Measurements from ENCODE around the gene RSPH10B2. TPM values are rescaled to one million over a fixed set of nuclear protein-coding genes. Genes with fewer than 3 reads are reported as not detected.
"Not testable (repeated sequence)": the region's sequence is repeated elsewhere in the genome, so short reads cannot be mapped to it uniquely, and the experiment has no call there.

The RSPH10B2 gene
- total and polyA plus RNA-seq, 9 of the 15 experiments (the other 6 are each of a cell fraction or from before 2014, with no cell fraction given) = 0.04 to 0.11 (median 0.08) TPM; not detected in 5

DNA sequence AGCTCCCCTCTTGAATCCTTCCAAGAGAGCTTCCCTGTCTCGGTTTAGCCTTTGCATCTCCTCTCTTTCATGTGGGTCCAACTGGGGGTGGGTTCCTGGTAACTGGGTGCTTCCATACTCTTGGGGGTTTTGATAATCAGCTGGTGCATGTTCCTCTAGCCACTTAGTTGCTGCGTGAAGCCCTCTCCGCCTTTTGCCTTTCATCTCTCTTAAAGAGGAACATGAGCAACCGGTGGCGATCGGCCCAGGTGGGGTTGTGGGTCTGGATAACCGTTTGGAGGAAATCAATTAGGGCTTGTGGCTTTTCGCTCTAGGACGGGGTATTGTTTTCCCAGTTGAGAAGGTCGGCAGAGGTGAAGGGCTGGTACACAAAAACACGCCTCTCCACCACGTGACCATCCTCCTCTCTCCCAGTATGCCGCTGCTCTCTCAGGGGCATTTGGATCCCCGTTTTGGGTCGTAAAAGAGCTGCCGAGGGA, 92.1 kb downstream of the RSPH10B2 start:
- H3K9ac ChIP-seq (ENCODE audit: insufficient read depth in 1 of 2, low read depth in 2 of 2, low read length in 2 of 2); H3K9me3 ChIP-seq (replicated peaks; ENCODE audit: control insufficient read depth, insufficient read depth, low read depth, low read length); H3K4me1 ChIP-seq (replicated peaks in 1 of 2; ENCODE audit: control insufficient read depth in 2 of 2, insufficient read depth in 2 of 2, low read length in 2 of 2); H4K20me1 ChIP-seq (replicated peaks; ENCODE audit: control insufficient read depth, insufficient read depth, low read length); DNase-seq (ENCODE audit: extremely low read depth in 1 of 4, low spot score in 3 of 4); BruUV-seq (replicated peaks); H3K9me1 ChIP-seq (ENCODE audit: control insufficient read depth, insufficient read depth, low read length); FAIRE-seq; ATAC-seq; intact Hi-C loops (cut with micrococcal nuclease); H2AFZ ChIP-seq (ENCODE audit: low read depth, low read length); CTCF ChIA-PET (ENCODE audit: low intra/inter-chr PET ratio); H3K4me2 ChIP-seq (ENCODE audit: insufficient read depth, low read length); POLR2A ChIA-PET; H3K79me2 ChIP-seq (ENCODE audit: control insufficient read depth, insufficient read depth, low read length); H3K4me3 ChIP-seq; in situ Hi-C loops (cut with MboI); H3K27ac ChIP-seq (ENCODE audit: extremely low read depth, low read depth, low read length); H3K36me3 ChIP-seq (ENCODE audit: control insufficient read depth, insufficient read depth, low read length): not testable (repeated sequence)
- peaks cover 2 to 11% of the 10 kb centered on the region in 2 experiments; a peak in 4 of 5 replicates for H3K27me3 ChIP-seq (ENCODE audit: control insufficient read depth in 2 of 2, insufficient read depth in 2 of 2, low read length in 2 of 2)
- 16% methylated on average over 16 of the region's 16 CpGs for WGBS (ENCODE audit: insufficient coverage, low coverage, missing lambda C conversion rate)
- TF ChIP-seq, protein P1, sequence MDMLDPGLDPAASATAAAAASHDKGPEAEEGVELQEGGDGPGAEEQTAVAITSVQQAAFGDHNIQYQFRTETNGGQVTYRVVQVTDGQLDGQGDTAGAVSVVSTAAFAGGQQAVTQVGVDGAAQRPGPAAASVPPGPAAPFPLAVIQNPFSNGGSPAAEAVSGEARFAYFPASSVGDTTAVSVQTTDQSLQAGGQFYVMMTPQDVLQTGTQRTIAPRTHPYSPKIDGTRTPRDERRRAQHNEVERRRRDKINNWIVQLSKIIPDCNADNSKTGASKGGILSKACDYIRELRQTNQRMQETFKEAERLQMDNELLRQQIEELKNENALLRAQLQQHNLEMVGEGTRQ (CRISPR knock-in tag; IDR thresholded peaks at IDR 0.05) = peak; percentile 63
- TF ChIP-seq, protein P2, sequence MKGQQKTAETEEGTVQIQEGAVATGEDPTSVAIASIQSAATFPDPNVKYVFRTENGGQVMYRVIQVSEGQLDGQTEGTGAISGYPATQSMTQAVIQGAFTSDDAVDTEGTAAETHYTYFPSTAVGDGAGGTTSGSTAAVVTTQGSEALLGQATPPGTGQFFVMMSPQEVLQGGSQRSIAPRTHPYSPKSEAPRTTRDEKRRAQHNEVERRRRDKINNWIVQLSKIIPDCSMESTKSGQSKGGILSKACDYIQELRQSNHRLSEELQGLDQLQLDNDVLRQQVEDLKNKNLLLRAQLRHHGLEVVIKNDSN (CRISPR knock-in tag; IDR thresholded peaks at IDR 0.05) = peak; percentile 69

DNA sequence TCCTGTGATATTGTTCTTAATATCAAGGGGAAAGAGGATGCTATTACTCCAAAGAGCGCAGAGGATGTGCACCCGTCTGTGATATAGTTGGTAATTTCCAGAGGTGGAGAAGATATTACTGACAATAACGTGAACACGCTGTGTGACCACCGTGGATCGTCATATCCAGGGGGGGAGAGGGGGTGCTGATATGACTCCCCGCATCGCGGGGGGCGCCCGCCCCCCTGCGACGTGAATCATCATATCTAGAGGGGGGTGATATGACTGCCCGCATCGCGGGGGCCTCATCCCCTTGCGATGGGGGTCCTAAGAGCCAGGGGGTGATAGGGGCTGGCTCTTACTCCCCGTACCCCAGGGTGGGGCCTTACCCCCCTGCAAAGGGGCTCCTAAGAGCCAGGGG, 93.8 kb downstream of the RSPH10B2 start:
- H3K9me3 ChIP-seq (replicated peaks; ENCODE audit: control insufficient read depth, insufficient read depth, low read depth, low read length); H3K27ac ChIP-seq (ENCODE audit: extremely low read depth, low read depth, low read length); in situ Hi-C loops (cut with MboI); CTCF ChIA-PET (ENCODE audit: low intra/inter-chr PET ratio); DNase-seq (ENCODE audit: extremely low read depth in 1 of 4, low spot score in 3 of 4); H3K27me3 ChIP-seq (ENCODE audit: control insufficient read depth in 2 of 2, insufficient read depth in 2 of 2, low read length in 2 of 2); H3K4me1 ChIP-seq (replicated peaks in 1 of 2; ENCODE audit: control insufficient read depth in 2 of 2, insufficient read depth in 2 of 2, low read length in 2 of 2); H3K36me3 ChIP-seq (ENCODE audit: control insufficient read depth, insufficient read depth, low read length); H2AFZ ChIP-seq (ENCODE audit: low read depth, low read length); H3K4me3 ChIP-seq; intact Hi-C loops (cut with micrococcal nuclease); H3K4me2 ChIP-seq (ENCODE audit: insufficient read depth, low read length); H3K79me2 ChIP-seq (ENCODE audit: control insufficient read depth, insufficient read depth, low read length); FAIRE-seq; H4K20me1 ChIP-seq (replicated peaks; ENCODE audit: control insufficient read depth, insufficient read depth, low read length); BruUV-seq (replicated peaks); H3K9ac ChIP-seq (ENCODE audit: insufficient read depth in 1 of 2, low read depth in 2 of 2, low read length in 2 of 2); H3K9me1 ChIP-seq (ENCODE audit: control insufficient read depth, insufficient read depth, low read length); ATAC-seq; POLR2A ChIA-PET: not testable (repeated sequence)
- 0% methylated on average over 1 of the region's 18 CpGs for WGBS (ENCODE audit: insufficient coverage, low coverage, missing lambda C conversion rate)

Other genes with a start within 250 kb of the RSPH10B2 start
- not detected in 2 replicates for gene GRID2IP, start 202.6 kb upstream of the RSPH10B2 start, total RNA-seq (2014; rRNA removed)
- not detected in 2 replicates for gene GRID2IP, start 202.6 kb upstream of the RSPH10B2 start, total RNA-seq (2014; rRNA removed; fragmentation: Illumina TruSeq; extraction: Trizol)
- not detected in 2 replicates for gene GRID2IP, start 202.6 kb upstream of the RSPH10B2 start, total RNA-seq (2015; rRNA removed; fragmentation: Illumina TruSeq; extraction: Trizol)
- gene GRID2IP, start 202.6 kb upstream of the RSPH10B2 start, total RNA-seq (2021) = not detected in 2 replicates
- not detected in 2 replicates for gene GRID2IP, start 202.6 kb upstream of the RSPH10B2 start, polyA plus RNA-seq (2011; rRNA removed)
- gene GRID2IP, start 202.6 kb upstream of the RSPH10B2 start, polyA plus RNA-seq (2014; fragmentation: Illumina TruSeq; extraction: Trizol) = not detected in 2 replicates
- not detected for gene GRID2IP, start 202.6 kb upstream of the RSPH10B2 start, polyA plus RNA-seq (2014; fragmentation: Nextera tagmentation; extraction: Ambion mirVana)
- gene GRID2IP, start 202.6 kb upstream of the RSPH10B2 start, polyA plus RNA-seq (2014; rRNA removed) = not detected in 2 replicates
- 33.4 and 44.9 TPM in 2 replicates for gene ZDHHC4, start 176.6 kb upstream of the RSPH10B2 start, total RNA-seq (2014; rRNA removed)
- 58.3 and 59.1 TPM in 2 replicates for gene ZDHHC4, start 176.6 kb upstream of the RSPH10B2 start, total RNA-seq (2014; rRNA removed; fragmentation: Illumina TruSeq; extraction: Trizol)
- gene ZDHHC4, start 176.6 kb upstream of the RSPH10B2 start, total RNA-seq (2015; rRNA removed; fragmentation: Illumina TruSeq; extraction: Trizol) = 53.5 and 53.8 TPM in 2 replicates
- 54.1 and 58.7 TPM in 2 replicates for gene ZDHHC4, start 176.6 kb upstream of the RSPH10B2 start, total RNA-seq (2021)
- 106 and 124 TPM in 2 replicates for gene ZDHHC4, start 176.6 kb upstream of the RSPH10B2 start, polyA plus RNA-seq (2011; rRNA removed)
- 64.3 and 71.1 TPM in 2 replicates for gene ZDHHC4, start 176.6 kb upstream of the RSPH10B2 start, polyA plus RNA-seq (2014; fragmentation: Illumina TruSeq; extraction: Trizol)
- 10 to 100 TPM; 58.9 to 77.0 TPM for gene ZDHHC4, start 176.6 kb upstream of the RSPH10B2 start, polyA plus RNA-seq (2014; fragmentation: Nextera tagmentation; extraction: Ambion mirVana)
- 52.5 and 60.4 TPM in 2 replicates for gene ZDHHC4, start 176.6 kb upstream of the RSPH10B2 start, polyA plus RNA-seq (2014; rRNA removed)
- gene INTS15, start 164.1 kb upstream of the RSPH10B2 start, total RNA-seq (2014; rRNA removed) = 12.6 and 21.2 TPM in 2 replicates
- gene INTS15, start 164.1 kb upstream of the RSPH10B2 start, total RNA-seq (2014; rRNA removed; fragmentation: Illumina TruSeq; extraction: Trizol) = 8.3 and 8.4 TPM in 2 replicates
- gene INTS15, start 164.1 kb upstream of the RSPH10B2 start, total RNA-seq (2015; rRNA removed; fragmentation: Illumina TruSeq; extraction: Trizol) = 10.3 and 10.9 TPM in 2 replicates
- gene INTS15, start 164.1 kb upstream of the RSPH10B2 start, total RNA-seq (2021) = 23.5 and 24.6 TPM in 2 replicates
- gene INTS15, start 164.1 kb upstream of the RSPH10B2 start, polyA plus RNA-seq (2011; rRNA removed) = 11.6 and 17.2 TPM in 2 replicates
- gene INTS15, start 164.1 kb upstream of the RSPH10B2 start, polyA plus RNA-seq (2014; fragmentation: Illumina TruSeq; extraction: Trizol) = 26.4 and 28.9 TPM in 2 replicates
- under 1 TPM; 0.52 to 0.57 TPM for gene INTS15, start 164.1 kb upstream of the RSPH10B2 start, polyA plus RNA-seq (2014; fragmentation: Nextera tagmentation; extraction: Ambion mirVana)
- 16.8 and 17.9 TPM in 2 replicates for gene INTS15, start 164.1 kb upstream of the RSPH10B2 start, polyA plus RNA-seq (2014; rRNA removed)
- gene ZNF853, start 138.5 kb upstream of the RSPH10B2 start, total RNA-seq (2014; rRNA removed) = 0.04 TPM in 1 of 2 replicates, not detected in the other
- gene ZNF853, start 138.5 kb upstream of the RSPH10B2 start, total RNA-seq (2014; rRNA removed; fragmentation: Illumina TruSeq; extraction: Trizol) = not detected in 2 replicates
- not detected in 2 replicates for gene ZNF853, start 138.5 kb upstream of the RSPH10B2 start, total RNA-seq (2015; rRNA removed; fragmentation: Illumina TruSeq; extraction: Trizol)
- not detected in 2 replicates for gene ZNF853, start 138.5 kb upstream of the RSPH10B2 start, total RNA-seq (2021)
- 0.05 TPM in 1 of 2 replicates, not detected in the other for gene ZNF853, start 138.5 kb upstream of the RSPH10B2 start, polyA plus RNA-seq (2011; rRNA removed)
- gene ZNF853, start 138.5 kb upstream of the RSPH10B2 start, polyA plus RNA-seq (2014; fragmentation: Illumina TruSeq; extraction: Trizol) = 0.03 TPM in 1 of 2 replicates, not detected in the other
- gene ZNF853, start 138.5 kb upstream of the RSPH10B2 start, polyA plus RNA-seq (2014; fragmentation: Nextera tagmentation; extraction: Ambion mirVana) = not detected
- not detected in 2 replicates for gene ZNF853, start 138.5 kb upstream of the RSPH10B2 start, polyA plus RNA-seq (2014; rRNA removed)
- gene ZNF316, start 116.8 kb upstream of the RSPH10B2 start, total RNA-seq (2014; rRNA removed) = 18.6 and 20.5 TPM in 2 replicates
- gene ZNF316, start 116.8 kb upstream of the RSPH10B2 start, total RNA-seq (2014; rRNA removed; fragmentation: Illumina TruSeq; extraction: Trizol) = 9.2 and 10.4 TPM in 2 replicates
- 7.3 and 7.8 TPM in 2 replicates for gene ZNF316, start 116.8 kb upstream of the RSPH10B2 start, total RNA-seq (2015; rRNA removed; fragmentation: Illumina TruSeq; extraction: Trizol)
- gene ZNF316, start 116.8 kb upstream of the RSPH10B2 start, total RNA-seq (2021) = 25.2 and 34.0 TPM in 2 replicates
- 8.6 and 9.7 TPM in 2 replicates for gene ZNF316, start 116.8 kb upstream of the RSPH10B2 start, polyA plus RNA-seq (2011; rRNA removed)
- 7.0 and 9.8 TPM in 2 replicates for gene ZNF316, start 116.8 kb upstream of the RSPH10B2 start, polyA plus RNA-seq (2014; fragmentation: Illumina TruSeq; extraction: Trizol)
- under 1 TPM; 0.10 to 0.14 TPM for gene ZNF316, start 116.8 kb upstream of the RSPH10B2 start, polyA plus RNA-seq (2014; fragmentation: Nextera tagmentation; extraction: Ambion mirVana)
- 15.5 and 16.3 TPM in 2 replicates for gene ZNF316, start 116.8 kb upstream of the RSPH10B2 start, polyA plus RNA-seq (2014; rRNA removed)
- 12.9 and 13.3 TPM in 2 replicates for gene ZNF12, start 47.2 kb upstream of the RSPH10B2 start, total RNA-seq (2014; rRNA removed)
- gene ZNF12, start 47.2 kb upstream of the RSPH10B2 start, total RNA-seq (2014; rRNA removed; fragmentation: Illumina TruSeq; extraction: Trizol) = 19.3 and 23.4 TPM in 2 replicates
- gene ZNF12, start 47.2 kb upstream of the RSPH10B2 start, total RNA-seq (2015; rRNA removed; fragmentation: Illumina TruSeq; extraction: Trizol) = 19.2 and 20.3 TPM in 2 replicates
- gene ZNF12, start 47.2 kb upstream of the RSPH10B2 start, total RNA-seq (2021) = 15.0 and 21.1 TPM in 2 replicates
- 32.3 and 34.7 TPM in 2 replicates for gene ZNF12, start 47.2 kb upstream of the RSPH10B2 start, polyA plus RNA-seq (2011; rRNA removed)
- 13.8 and 14.7 TPM in 2 replicates for gene ZNF12, start 47.2 kb upstream of the RSPH10B2 start, polyA plus RNA-seq (2014; fragmentation: Illumina TruSeq; extraction: Trizol)
- 1 to 10 TPM; 5.8 to 7.3 TPM for gene ZNF12, start 47.2 kb upstream of the RSPH10B2 start, polyA plus RNA-seq (2014; fragmentation: Nextera tagmentation; extraction: Ambion mirVana)
- 14.8 and 18.9 TPM in 2 replicates for gene ZNF12, start 47.2 kb upstream of the RSPH10B2 start, polyA plus RNA-seq (2014; rRNA removed)
- gene CCZ1B, start 72.2 kb downstream of the RSPH10B2 start, total RNA-seq (2014; rRNA removed) = 27.8 and 39.4 TPM in 2 replicates
- 57.5 and 61.9 TPM in 2 replicates for gene CCZ1B, start 72.2 kb downstream of the RSPH10B2 start, total RNA-seq (2014; rRNA removed; fragmentation: Illumina TruSeq; extraction: Trizol)
- gene CCZ1B, start 72.2 kb downstream of the RSPH10B2 start, total RNA-seq (2015; rRNA removed; fragmentation: Illumina TruSeq; extraction: Trizol) = 68.7 and 78.5 TPM in 2 replicates
- gene CCZ1B, start 72.2 kb downstream of the RSPH10B2 start, total RNA-seq (2021) = 34.0 and 34.8 TPM in 2 replicates
- 24.9 and 36.8 TPM in 2 replicates for gene CCZ1B, start 72.2 kb downstream of the RSPH10B2 start, polyA plus RNA-seq (2011; rRNA removed)
- gene CCZ1B, start 72.2 kb downstream of the RSPH10B2 start, polyA plus RNA-seq (2014; fragmentation: Illumina TruSeq; extraction: Trizol) = 66.0 and 73.9 TPM in 2 replicates
- 10 to 100 TPM in 1 of 2 experiments, 1 to 10 TPM in 1; 8.1 to 11.2 TPM for gene CCZ1B, start 72.2 kb downstream of the RSPH10B2 start, polyA plus RNA-seq (2014; fragmentation: Nextera tagmentation; extraction: Ambion mirVana)
- gene CCZ1B, start 72.2 kb downstream of the RSPH10B2 start, polyA plus RNA-seq (2014; rRNA removed) = 26.9 and 34.1 TPM in 2 replicates